Activated CD8-positive, alpha-beta memory T cell treated with anti-CD3 and anti-CD28 coated beads, Interleukin-2, amount 10 ng/mL, durations not matched to agents 7 days and 5 days (primary cell): ENCODE data around the gene GPR137C. TPM values are rescaled to one million over a fixed set of nuclear protein-coding genes. Genes with fewer than 3 reads are reported as not detected.

Source experiments
- ATAC-seq: fragments of 150-1000 bp; cut with Tn5 transposase; one replicate; pipeline ENCODE4 v1.10.0; 2021; ENCODE audit warnings: moderate library complexity
- CTCF ChIA-PET: fragments of 350-600 bp; sonication (Branson Sonifier 250); formaldehyde crosslinking; loops from one replicate; lab custom pipeline; 2021; ENCODE audit warnings: antibody characterized with exemption; lab: Charles Lee
- DNase-seq: peaks from one replicate; pipeline ENCODE4 v3.0.0-alpha.2; 2020
- H3K27ac Mint-ChIP-seq: one replicate; pipeline ENCODE4 v1.8.0; 2021; ENCODE audit warnings: mild to moderate bottlenecking, mixed read lengths
- H3K27me3 Mint-ChIP-seq: one replicate; pipeline ENCODE4 v1.8.0; 2021; ENCODE audit warnings: mixed read lengths
- H3K36me3 Mint-ChIP-seq: one replicate; pipeline ENCODE4 v1.8.0; 2021; ENCODE audit warnings: mild to moderate bottlenecking, mixed read lengths
- H3K4me1 Mint-ChIP-seq: one replicate; pipeline ENCODE4 v1.8.0; 2021; ENCODE audit warnings: mixed read lengths
- H3K4me3 Mint-ChIP-seq: one replicate; pipeline ENCODE4 v1.8.0; 2021; ENCODE audit warnings: mild to moderate bottlenecking, moderate library complexity, mixed read lengths
- H3K9me3 Mint-ChIP-seq: one replicate; pipeline ENCODE4 v1.8.0; 2022; ENCODE audit warnings: low read depth, mixed read lengths
- total RNA-seq, 2 experiments: library from RNA; stranded (reverse); gene quantifications; one replicate each; pipeline ENCODE4 v1.2.3, GENCODE V29; 2021

GPR137C gene
- total RNA-seq, 2 experiments from 2014 or later: 0.73 to 0.85 TPM

DNA sequence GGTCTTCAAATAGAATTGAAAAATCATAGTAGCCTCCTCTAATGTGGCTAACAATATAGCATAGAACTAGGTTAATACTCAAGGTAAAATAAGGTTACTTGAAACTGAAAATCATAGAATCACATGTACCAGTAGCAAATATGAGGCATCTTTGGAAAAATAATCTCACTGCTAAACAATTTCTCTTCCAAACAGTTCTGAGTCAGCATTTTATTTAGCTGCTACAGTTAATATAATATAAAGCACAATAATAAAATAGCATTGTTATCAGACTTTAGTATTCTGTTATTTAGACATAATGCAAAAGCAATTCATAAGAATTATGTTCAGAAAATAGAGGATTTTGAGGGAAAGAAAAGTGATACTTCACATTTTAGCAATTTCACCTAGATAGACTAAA, 107.7 kb downstream of the GPR137C start:
- peaks cover 49% of the 10 kb centered on the region for H3K36me3 Mint-ChIP-seq
- DNase-seq: no peak
- H3K27ac Mint-ChIP-seq: no peak overlapping the region

DNA sequence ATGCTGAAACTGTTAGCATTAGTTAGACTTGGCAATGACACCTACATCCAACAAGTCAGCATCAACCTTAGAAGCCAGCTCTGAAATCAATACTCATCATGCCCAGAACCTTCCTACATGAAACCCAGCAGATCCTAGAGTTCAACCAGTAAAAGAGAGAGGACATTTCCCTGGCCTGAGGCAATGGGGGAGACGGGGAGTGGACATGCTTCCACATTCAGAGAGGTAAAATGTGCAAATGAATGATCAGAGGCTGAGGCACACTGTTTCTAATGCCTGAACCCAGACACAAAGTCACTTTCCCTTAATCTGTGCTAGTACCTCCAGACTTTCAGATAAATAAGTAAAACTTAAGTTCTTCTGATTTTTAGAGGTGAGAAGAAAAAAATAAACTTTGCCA, 108.2 kb downstream of the GPR137C start:
- no peak overlapping the region for H3K27ac Mint-ChIP-seq
- no peaks in the 10 kb centered on the region for H3K9me3 Mint-ChIP-seq
- H3K27me3 Mint-ChIP-seq: no peaks in the 10 kb centered on the region
- CTCF ChIA-PET: interaction anchor here (1.3 kb wide), 1 partner anchor 12 kb away, joined by 3 read pairs; no protein-coding TSS in a partner anchor
- no peak for DNase-seq
- H3K36me3 Mint-ChIP-seq: peaks cover 53% of the 10 kb centered on the region
- H3K4me3 Mint-ChIP-seq: no peak overlapping the region
- no peak for ATAC-seq
- H3K4me1 Mint-ChIP-seq: peaks cover 2% of the 10 kb centered on the region

More for the DNA sequence above, 107.7 kb downstream of the GPR137C start:
- Mint-ChIP-seq H3K4me1 (peaks cover 2% of the 10 kb centered on the region), H3K27me3 (no peaks in the 10 kb centered on the region), H3K4me3 (no peak overlapping the region), H3K9me3 (no peaks in the 10 kb centered on the region)
- CTCF ChIA-PET: interaction anchor here (1.3 kb wide), 1 partner anchor 13 kb away, joined by 3 read pairs; no protein-coding TSS in a partner anchor
- ATAC-seq: no peak

DNA sequence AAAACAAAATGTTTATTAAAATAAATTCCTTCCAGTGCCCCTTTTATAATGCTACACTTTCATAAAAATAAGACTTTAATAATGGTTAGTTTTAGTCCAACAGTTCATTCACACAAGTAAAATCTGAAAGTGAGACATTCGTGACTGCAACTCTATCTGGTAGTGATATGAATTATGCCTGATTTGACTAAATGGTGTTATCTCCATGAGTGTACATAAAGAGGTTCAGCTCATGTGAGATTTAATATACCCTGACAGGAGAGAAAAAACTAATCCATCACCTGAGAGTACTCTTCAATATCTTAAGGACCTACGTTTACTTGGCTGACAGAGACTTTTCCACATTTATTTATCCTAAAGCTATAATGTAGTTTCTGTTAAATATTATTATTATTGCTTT, 108.7 kb downstream of the GPR137C start:
- CTCF ChIA-PET: no interaction called here
- no peak overlapping the region for H3K27ac Mint-ChIP-seq
- ATAC-seq: no peak

DNA sequence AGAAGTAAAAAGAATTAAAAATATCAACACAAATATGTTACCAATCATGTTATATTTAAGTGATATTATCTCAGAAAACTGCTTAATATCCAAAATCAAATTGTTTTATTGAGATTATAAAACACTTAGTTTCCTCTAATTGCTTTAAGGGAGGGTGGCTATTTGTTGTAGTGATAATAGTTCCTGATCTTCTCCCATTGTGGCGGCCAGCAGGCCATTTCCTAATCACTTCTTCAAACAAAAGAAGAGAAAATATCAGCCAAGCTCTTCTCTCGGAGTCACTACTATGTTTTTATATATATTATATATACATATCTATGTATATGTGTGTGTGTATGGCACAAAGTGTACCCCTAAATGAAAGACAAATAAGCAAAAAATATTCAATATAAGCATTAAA, 111.2 kb downstream of the GPR137C start:
- DNase-seq: no peak

More for the DNA sequence above, 108.7 kb downstream of the GPR137C start:
- Mint-ChIP-seq H3K36me3 (peaks cover 53% of the 10 kb centered on the region), H3K4me1 (peaks cover 2% of the 10 kb centered on the region), H3K27me3 (no peaks in the 10 kb centered on the region), H3K4me3 (no peak overlapping the region), H3K9me3 (no peaks in the 10 kb centered on the region)
- DNase-seq: no peak

DNA sequence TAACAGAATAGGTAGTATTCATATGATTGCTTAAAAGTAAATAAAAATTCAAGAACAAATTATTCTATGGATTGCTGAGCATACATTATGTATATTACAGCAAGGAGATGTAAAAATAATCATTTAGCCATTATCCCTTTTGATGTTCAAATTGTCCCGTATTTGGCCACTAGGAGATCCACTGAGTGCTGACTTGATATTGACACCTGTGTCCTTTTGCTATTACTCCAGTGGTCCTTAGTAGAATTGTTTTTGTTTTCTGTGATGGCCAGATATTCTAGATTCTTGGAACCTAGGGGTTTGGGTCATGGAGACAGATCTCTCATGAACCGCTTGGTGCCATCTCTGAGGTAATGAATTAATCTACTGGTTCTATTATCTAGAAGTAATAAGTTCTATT, 126.0 kb downstream of the GPR137C start:
- CTCF ChIA-PET: interaction anchor here (0.7 to 1.1 kb wide), 2 partner anchors 11 to 42 kb away, joined by 3 read pairs; no protein-coding TSS in a partner anchor
- Mint-ChIP-seq H3K36me3 (peaks cover 44% of the 10 kb centered on the region), H3K4me3 (no peak overlapping the region), H3K9me3 (no peaks in the 10 kb centered on the region), H3K27ac (no peak overlapping the region), H3K27me3 (no peaks in the 10 kb centered on the region), H3K4me1 (peaks cover 3% of the 10 kb centered on the region)
- no peak for DNase-seq
- ATAC-seq: peak; percentile 27

More for the DNA sequence above, 111.2 kb downstream of the GPR137C start:
- no peaks in the 10 kb centered on the region for H3K9me3 Mint-ChIP-seq
- no peak overlapping the region for H3K27ac Mint-ChIP-seq
- no peak for ATAC-seq
- H3K36me3 Mint-ChIP-seq: peaks cover 43% of the 10 kb centered on the region
- CTCF ChIA-PET: interaction anchor here (1.7 kb wide), 1 partner anchor 13 kb away, joined by 8 read pairs; no protein-coding TSS in a partner anchor
- no peaks in the 10 kb centered on the region for H3K27me3 Mint-ChIP-seq
- peaks cover 2% of the 10 kb centered on the region for H3K4me1 Mint-ChIP-seq
- H3K4me3 Mint-ChIP-seq: no peak overlapping the region

DNA sequence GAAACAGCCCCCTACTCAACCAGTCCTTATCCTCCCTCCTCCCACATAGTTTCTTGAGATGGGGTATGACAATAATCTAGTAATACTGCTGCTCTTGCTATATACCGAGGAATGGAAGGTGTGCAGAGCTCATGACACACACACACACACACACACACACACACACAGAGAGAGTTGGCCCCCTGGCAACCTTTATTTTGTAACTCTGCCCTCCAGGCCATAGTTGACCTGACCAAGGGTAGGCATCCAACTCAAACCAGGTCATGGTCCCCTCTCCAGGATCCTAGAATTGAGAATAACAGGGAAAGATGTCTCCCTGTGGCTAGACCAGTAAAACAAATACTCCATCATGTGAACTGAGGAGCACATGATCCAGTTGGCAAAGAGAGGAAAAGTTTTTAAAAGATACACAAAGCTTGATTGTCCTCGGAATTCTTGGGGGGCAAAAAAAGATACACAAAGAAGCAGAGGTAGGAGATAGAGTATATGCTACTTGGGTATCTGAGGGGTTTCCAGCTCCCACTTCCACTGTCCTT, 131.4 kb downstream of the GPR137C start:
- CTCF ChIA-PET: interaction anchor here (1.1 kb wide), 1 partner anchor 93 kb away, joined by 3 read pairs; no protein-coding TSS in a partner anchor
- no peak overlapping the region for H3K4me3 Mint-ChIP-seq
- H3K36me3 Mint-ChIP-seq: peaks cover 26% of the 10 kb centered on the region
- no peaks in the 10 kb centered on the region for H3K27me3 Mint-ChIP-seq
- peaks cover 44% of the 10 kb centered on the region for H3K4me1 Mint-ChIP-seq
- no peaks in the 10 kb centered on the region for H3K9me3 Mint-ChIP-seq
- no peak for ATAC-seq
- DNase-seq: no peak
- no peak overlapping the region for H3K27ac Mint-ChIP-seq

DNA sequence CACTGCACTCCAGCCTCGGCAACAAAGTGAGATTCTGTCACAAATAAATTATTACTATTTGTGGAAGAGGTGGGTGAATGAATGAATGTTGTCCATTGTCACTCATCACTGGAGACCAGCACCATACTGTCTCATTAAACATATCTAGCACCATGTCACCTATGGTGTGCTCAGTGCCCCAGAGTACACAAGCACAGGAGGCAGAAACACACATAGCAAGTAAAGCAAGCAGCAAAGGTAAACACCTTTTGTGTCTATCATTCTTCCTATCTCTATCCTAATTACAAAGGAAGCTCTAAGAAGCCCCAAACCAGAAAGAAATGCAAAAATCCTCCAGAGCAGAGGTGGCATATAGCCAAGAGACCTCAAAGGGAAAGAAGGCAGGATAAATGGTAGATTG, 133.5 kb downstream of the GPR137C start:
- no peaks in the 10 kb centered on the region for H3K27me3 Mint-ChIP-seq
- peaks cover 58% of the 10 kb centered on the region for H3K4me1 Mint-ChIP-seq
- no peak overlapping the region for H3K27ac Mint-ChIP-seq
- H3K36me3 Mint-ChIP-seq: peaks cover 33% of the 10 kb centered on the region
- H3K4me3 Mint-ChIP-seq: no peak overlapping the region
- no peak for ATAC-seq
- no peak for DNase-seq
- no peaks in the 10 kb centered on the region for H3K9me3 Mint-ChIP-seq
- CTCF ChIA-PET: no interaction called here

Other genes with a start within 250 kb of the GPR137C start
- gene PTGER2, start 238.5 kb upstream of the GPR137C start, total RNA-seq: 100 to 1,000 TPM in 1 of 2 experiments, 10 to 100 TPM in 1; 97.6 to 117 TPM
- 10 to 100 TPM in 1 of 2 experiments, 1 to 10 TPM in 1; 9.1 to 11.5 TPM for gene TXNDC16, start 331 bp upstream of the GPR137C start, total RNA-seq
- 100 to 1,000 TPM; 167 to 183 TPM for gene ERO1A, start 142.7 kb downstream of the GPR137C start, total RNA-seq
- gene PSMC6, start 154.4 kb downstream of the GPR137C start, total RNA-seq: 10 to 100 TPM; 77.3 to 92.4 TPM
- 10 to 100 TPM; 18.5 to 20.7 TPM for gene STYX, start 177.3 kb downstream of the GPR137C start, total RNA-seq
- gene GNPNAT1, start 238.8 kb downstream of the GPR137C start, total RNA-seq: 10 to 100 TPM; 11.9 to 13.7 TPM